Activated T-helper 1 cell treated with anti-CD3 and anti-CD28 coated beads, Interleukin-12 subunit alpha, Interleukin-12 subunit beta, Interleukin-2, Interleukin-4 antibody, amounts not matched to agents 30 ng/mL and 10 ng/mL and 1 ng/mL, durations not matched to agents 14 hours and 24 hours and 36 hours (primary cell): ENCODE data around the gene CC2D2A. TPM values are rescaled to one million over a fixed set of nuclear protein-coding genes. Genes with fewer than 3 reads are reported as not detected.
"Not testable (repeated sequence)": the region's sequence is repeated elsewhere in the genome, so short reads cannot be mapped to it uniquely, and the experiment has no call there.

Source experiments
- DNase-seq: peaks from one replicate; pipeline ENCODE4 v3.0.0; 2021; ENCODE audit warnings: low spot score
- H3K27ac Mint-ChIP-seq: one replicate; pipeline ENCODE4 v1.8.0; 2021; ENCODE audit warnings: mild to moderate bottlenecking, mixed read lengths
- H3K27me3 Mint-ChIP-seq: one replicate; pipeline ENCODE4 v1.8.0; 2022; ENCODE audit warnings: mild to moderate bottlenecking, moderate library complexity, mixed read lengths; ENCODE audit not compliant: insufficient read depth
- H3K36me3 Mint-ChIP-seq: one replicate; pipeline ENCODE4 v1.8.0; 2021; ENCODE audit warnings: low read depth, mixed read lengths
- H3K4me1 Mint-ChIP-seq: one replicate; pipeline ENCODE4 v1.8.0; 2021; ENCODE audit warnings: low read depth, mixed read lengths
- H3K4me3 Mint-ChIP-seq: one replicate; pipeline ENCODE4 v1.8.0; 2021; ENCODE audit warnings: mild to moderate bottlenecking, moderate library complexity, mixed read lengths
- H3K9me3 Mint-ChIP-seq: one replicate; pipeline ENCODE4 v1.8.0; 2021; ENCODE audit warnings: mixed read lengths
- intact Hi-C: fragments of 100-400 bp; cut with micrococcal nuclease; formaldehyde crosslinking; loops from one replicate; pipeline ENCODE4 v1.15.1; 2024
- total RNA-seq: library from RNA; stranded (reverse); gene quantifications from 2 replicates; pipeline ENCODE4 v1.2.3, GENCODE V29; 2022

CC2D2A gene
- total RNA-seq, 1 donor from 2014 or later: not detected

- H3K27me3 Mint-ChIP-seq: no peaks in the 10 kb centered on the region
- H3K4me3 Mint-ChIP-seq: no peak overlapping the region
- intact Hi-C loops: no loop called here
- H3K9me3 Mint-ChIP-seq: no peaks in the 10 kb centered on the region
- DNase-seq: no peak
- H3K36me3 Mint-ChIP-seq: no peaks in the 10 kb centered on the region
- no peak overlapping the region for H3K27ac Mint-ChIP-seq
- H3K4me1 Mint-ChIP-seq: no peaks in the 10 kb centered on the region
Measured at GRCh38 chr4:15506464-15506863, 36.8 kb downstream of the CC2D2A start.

- H3K27ac Mint-ChIP-seq: no peak overlapping the region
- H3K4me3 Mint-ChIP-seq: no peak overlapping the region
- H3K27me3 Mint-ChIP-seq: no peaks in the 10 kb centered on the region
Measured at GRCh38 chr4:15507679-15508078, 38.0 kb downstream of the CC2D2A start.

GRCh38 chr4:15510961-15511360, 41.3 kb downstream of the CC2D2A start:
- H3K27ac Mint-ChIP-seq: no peak overlapping the region
- H3K36me3 Mint-ChIP-seq: no peaks in the 10 kb centered on the region
- H3K9me3 Mint-ChIP-seq: no peaks in the 10 kb centered on the region
- DNase-seq: no peak
- H3K4me3 Mint-ChIP-seq: no peak overlapping the region
- intact Hi-C loops: no loop called here
- H3K4me1 Mint-ChIP-seq: peaks cover 3% of the 10 kb centered on the region
- no peaks in the 10 kb centered on the region for H3K27me3 Mint-ChIP-seq

More at GRCh38 chr4:15507679-15508078, 38.0 kb downstream of the CC2D2A start:
- H3K9me3 Mint-ChIP-seq: no peaks in the 10 kb centered on the region
- intact Hi-C loops: no loop called here
- H3K4me1 Mint-ChIP-seq: no peaks in the 10 kb centered on the region
- H3K36me3 Mint-ChIP-seq: no peaks in the 10 kb centered on the region
- DNase-seq: no peak

- Mint-ChIP-seq H3K27ac (no peak overlapping the region), H3K36me3 (no peaks in the 10 kb centered on the region), H3K4me1 (peaks cover 6% of the 10 kb centered on the region), H3K9me3 (no peaks in the 10 kb centered on the region), H3K27me3 (no peaks in the 10 kb centered on the region), H3K4me3 (no peak overlapping the region)
- intact Hi-C loops: no loop called here
- no peak for DNase-seq
Measured at GRCh38 chr4:15513545-15513944, 43.9 kb downstream of the CC2D2A start.

GRCh38 chr4:15515106-15515505, 45.4 kb downstream of the CC2D2A start:
- Mint-ChIP-seq H3K27me3 (no peaks in the 10 kb centered on the region), H3K4me3 (no peak overlapping the region), H3K9me3 (peaks cover 7% of the 10 kb centered on the region), H3K36me3 (no peaks in the 10 kb centered on the region), H3K4me1 (peaks cover 6% of the 10 kb centered on the region), H3K27ac (no peak overlapping the region)
- no peak for DNase-seq
- intact Hi-C loops: no loop called here

- H3K4me3 Mint-ChIP-seq: no peak overlapping the region
- H3K27me3 Mint-ChIP-seq: no peaks in the 10 kb centered on the region
- intact Hi-C loops: no loop called here
- no peak overlapping the region for H3K27ac Mint-ChIP-seq
- DNase-seq: no peak
- peaks cover 6% of the 10 kb centered on the region for H3K4me1 Mint-ChIP-seq
- no peaks in the 10 kb centered on the region for H3K36me3 Mint-ChIP-seq
- H3K9me3 Mint-ChIP-seq: peaks cover 7% of the 10 kb centered on the region
Measured at GRCh38 chr4:15516494-15516893, 46.8 kb downstream of the CC2D2A start.

- H3K4me3 Mint-ChIP-seq, H3K9me3 Mint-ChIP-seq, intact Hi-C loops, H3K27ac Mint-ChIP-seq, H3K27me3 Mint-ChIP-seq, H3K36me3 Mint-ChIP-seq, H3K4me1 Mint-ChIP-seq, DNase-seq: not testable (repeated sequence)
Measured at GRCh38 chr4:15517681-15518080, 48.0 kb downstream of the CC2D2A start.

- intact Hi-C loops: no loop called here
- peaks cover 7% of the 10 kb centered on the region for H3K9me3 Mint-ChIP-seq
- no peak for DNase-seq
- no peak overlapping the region for H3K27ac Mint-ChIP-seq
- H3K4me3 Mint-ChIP-seq: no peak overlapping the region
- H3K36me3 Mint-ChIP-seq: no peaks in the 10 kb centered on the region
- H3K27me3 Mint-ChIP-seq: no peaks in the 10 kb centered on the region
- H3K4me1 Mint-ChIP-seq: no peaks in the 10 kb centered on the region
Measured at GRCh38 chr4:15521442-15522039, 51.9 kb downstream of the CC2D2A start.

GRCh38 chr4:15525080-15525479, 55.4 kb downstream of the CC2D2A start:
- Mint-ChIP-seq H3K4me1 (no peaks in the 10 kb centered on the region), H3K36me3 (no peaks in the 10 kb centered on the region), H3K9me3 (no peaks in the 10 kb centered on the region), H3K27ac (no peak overlapping the region), H3K4me3 (no peak overlapping the region), H3K27me3 (no peaks in the 10 kb centered on the region)
- DNase-seq: no peak
- intact Hi-C loops: no loop called here

GRCh38 chr4:15526924-15527592, 57.4 kb downstream of the CC2D2A start:
- H3K36me3 Mint-ChIP-seq: no peaks in the 10 kb centered on the region
- H3K27me3 Mint-ChIP-seq: no peaks in the 10 kb centered on the region
- no peaks in the 10 kb centered on the region for H3K9me3 Mint-ChIP-seq
- H3K4me3 Mint-ChIP-seq: no peak overlapping the region
- DNase-seq: no peak
- no peak overlapping the region for H3K27ac Mint-ChIP-seq
- intact Hi-C loops: no loop called here
- no peaks in the 10 kb centered on the region for H3K4me1 Mint-ChIP-seq

- Mint-ChIP-seq H3K27me3 (peaks cover 2% of the 10 kb centered on the region), H3K4me3 (no peak overlapping the region)
Measured at GRCh38 chr4:15531792-15532191, 62.1 kb downstream of the CC2D2A start.

GRCh38 chr4:15533817-15534216, 64.1 kb downstream of the CC2D2A start:
- intact Hi-C loops: no loop called here
- Mint-ChIP-seq H3K9me3 (no peaks in the 10 kb centered on the region), H3K27me3 (peaks cover 2% of the 10 kb centered on the region), H3K4me1 (no peaks in the 10 kb centered on the region), H3K4me3 (no peak overlapping the region), H3K36me3 (no peaks in the 10 kb centered on the region), H3K27ac (no peak overlapping the region)
- DNase-seq: no peak

More at GRCh38 chr4:15531792-15532191, 62.1 kb downstream of the CC2D2A start:
- no peaks in the 10 kb centered on the region for H3K36me3 Mint-ChIP-seq
- no peak for DNase-seq
- H3K9me3 Mint-ChIP-seq: no peaks in the 10 kb centered on the region
- H3K4me1 Mint-ChIP-seq: no peaks in the 10 kb centered on the region
- no peak overlapping the region for H3K27ac Mint-ChIP-seq
- intact Hi-C loops: no loop called here

- no peak overlapping the region for H3K4me3 Mint-ChIP-seq
- no peaks in the 10 kb centered on the region for H3K36me3 Mint-ChIP-seq
- intact Hi-C loops: no loop called here
- H3K4me1 Mint-ChIP-seq: no peaks in the 10 kb centered on the region
- no peak overlapping the region for H3K27ac Mint-ChIP-seq
- peaks cover 2% of the 10 kb centered on the region for H3K27me3 Mint-ChIP-seq
- H3K9me3 Mint-ChIP-seq: no peaks in the 10 kb centered on the region
- no peak for DNase-seq
Measured at GRCh38 chr4:15535599-15535998, 65.9 kb downstream of the CC2D2A start.
